ENCODE measurements around the gene ATP2B2. TPM values are rescaled to one million over a fixed set of nuclear protein-coding genes. Genes with fewer than 3 reads are reported as not detected.

ATP2B2 gene
- polyA plus RNA-seq, 2 of the 4 experiments (the other 2 are of a cell fraction): 0.03 to 0.04 TPM

GRCh38 chr3:10445561-10446175 lies 59.7 kb downstream of the ATP2B2 start:
- H3K4me1 ChIP-seq: no peaks in the 10 kb centered on the region
- H3K9me3 ChIP-seq: no peaks in the 10 kb centered on the region
- no peak overlapping the region for H3K4me3 ChIP-seq
- ChIA-PET POLR2A (no interaction called here), CTCF (interaction anchor here (0.8 to 1.3 kb wide), 3 partner anchors 18 to 100 kb away, joined by 3 to 4 read pairs (median 3); no protein-coding TSS in a partner anchor)
- 28% methylated on average over 7 of the region's 9 CpGs for WGBS (ENCODE audit: missing lambda C conversion rate)
- DNase-seq (ENCODE audit: low read depth in 1 of 2, low spot score in 1 of 2) (no peak), ATAC-seq (no peak), FAIRE-seq (no peak)
- H3K27ac ChIP-seq: no peak overlapping the region
- TF ChIP-seq, protein P1, sequence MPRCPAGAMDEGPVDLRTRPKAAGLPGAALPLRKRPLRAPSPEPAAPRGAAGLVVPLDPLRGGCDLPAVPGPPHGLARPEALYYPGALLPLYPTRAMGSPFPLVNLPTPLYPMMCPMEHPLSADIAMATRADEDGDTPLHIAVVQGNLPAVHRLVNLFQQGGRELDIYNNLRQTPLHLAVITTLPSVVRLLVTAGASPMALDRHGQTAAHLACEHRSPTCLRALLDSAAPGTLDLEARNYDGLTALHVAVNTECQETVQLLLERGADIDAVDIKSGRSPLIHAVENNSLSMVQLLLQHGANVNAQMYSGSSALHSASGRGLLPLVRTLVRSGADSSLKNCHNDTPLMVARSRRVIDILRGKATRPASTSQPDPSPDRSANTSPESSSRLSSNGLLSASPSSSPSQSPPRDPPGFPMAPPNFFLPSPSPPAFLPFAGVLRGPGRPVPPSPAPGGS (IDR thresholded peaks at IDR 0.05): no peak
- TF ChIP-seq MAX (IDR thresholded peaks at IDR 0.05): no peak
- H3K4me2 ChIP-seq: no peak overlapping the region

DNA sequence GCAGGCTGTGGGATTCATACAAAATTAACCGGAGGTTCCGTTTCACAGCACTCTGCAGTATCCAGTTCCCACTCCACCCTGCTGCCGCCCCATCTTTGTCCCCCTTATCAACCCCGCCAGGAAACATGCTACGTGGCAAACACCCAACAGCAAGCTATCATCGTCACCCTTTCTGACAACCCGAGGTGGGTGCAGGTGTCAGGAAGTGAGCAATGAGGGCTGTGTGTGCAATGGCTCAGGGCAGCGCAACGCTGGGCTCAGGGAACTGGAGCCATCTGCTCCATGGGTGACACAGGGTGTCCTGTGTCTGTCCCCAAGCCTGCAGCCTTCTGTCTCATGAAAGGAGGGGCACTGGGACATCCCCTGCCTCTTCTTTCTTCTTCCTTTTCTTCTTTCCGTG lies 60.9 kb downstream of the ATP2B2 start:
- WGBS (ENCODE audit: missing lambda C conversion rate): 47% methylated on average over 10 of the region's 10 CpGs
- Histone ChIP-seq H3K4me2 (no peak overlapping the region), H3K4me3 (no peak overlapping the region), H3K9me3 (no peaks in the 10 kb centered on the region), H3K27ac (no peak overlapping the region), H3K4me1 (no peaks in the 10 kb centered on the region)
- no peak for ATAC-seq
- CTCF ChIA-PET: no interaction called here
- FAIRE-seq: no peak
- no peak for DNase-seq (ENCODE audit: low read depth in 1 of 2, low spot score in 1 of 2)
- TF ChIP-seq HOXA7 (CRISPR knock-in tag; IDR thresholded peaks at IDR 0.05): no peak
- TF ChIP-seq PHF8 (IDR thresholded peaks at IDR 0.05; ENCODE audit: borderline replicate concordance, low read depth): no peak
- TF ChIP-seq ESRRA (IDR thresholded peaks at IDR 0.05; ENCODE audit: borderline replicate concordance, low read length): no peak
- no peak for TF ChIP-seq POLR2A (IDR thresholded peaks at IDR 0.05; ENCODE audit: low read length)
- POLR2A ChIA-PET: no interaction called here

DNA sequence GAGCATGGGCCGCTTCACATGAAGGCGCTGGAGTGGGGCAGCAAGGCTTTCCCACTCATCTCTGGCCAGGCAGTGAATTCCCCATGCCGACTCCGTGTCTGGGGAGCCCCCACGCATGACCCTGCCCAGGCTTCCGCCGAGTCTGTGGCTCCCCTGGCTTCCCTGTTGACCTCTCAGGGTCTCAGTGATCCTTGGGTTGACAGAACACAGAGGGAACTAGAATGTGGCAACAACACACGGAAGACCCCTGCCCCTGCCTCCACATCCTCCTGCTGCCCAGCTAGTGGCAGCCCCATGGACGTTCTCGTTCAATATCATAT lies 61.3 kb downstream of the ATP2B2 start:
- H3K4me3 ChIP-seq: no peak overlapping the region
- FAIRE-seq: no peak
- WGBS (ENCODE audit: missing lambda C conversion rate): 40% methylated on average over 10 of the region's 10 CpGs

More for the DNA sequence above, 61.3 kb downstream of the ATP2B2 start:
- no peak for ATAC-seq
- Histone ChIP-seq H3K9me3 (no peaks in the 10 kb centered on the region), H3K4me1 (no peaks in the 10 kb centered on the region), H3K27ac (no peak overlapping the region), H3K4me2 (no peak overlapping the region)
- TF ChIP-seq HOXA7 (CRISPR knock-in tag; IDR thresholded peaks at IDR 0.05): no peak
- TF ChIP-seq, protein P2, sequence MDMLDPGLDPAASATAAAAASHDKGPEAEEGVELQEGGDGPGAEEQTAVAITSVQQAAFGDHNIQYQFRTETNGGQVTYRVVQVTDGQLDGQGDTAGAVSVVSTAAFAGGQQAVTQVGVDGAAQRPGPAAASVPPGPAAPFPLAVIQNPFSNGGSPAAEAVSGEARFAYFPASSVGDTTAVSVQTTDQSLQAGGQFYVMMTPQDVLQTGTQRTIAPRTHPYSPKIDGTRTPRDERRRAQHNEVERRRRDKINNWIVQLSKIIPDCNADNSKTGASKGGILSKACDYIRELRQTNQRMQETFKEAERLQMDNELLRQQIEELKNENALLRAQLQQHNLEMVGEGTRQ (IDR thresholded peaks at IDR 0.05): no peak
- no peak for TF ChIP-seq RFX5 (IDR thresholded peaks at IDR 0.05)
- no peak for TF ChIP-seq MYC (IDR thresholded peaks at IDR 0.05; ENCODE audit: borderline replicate concordance, low read length)
- TF ChIP-seq JUN (IDR thresholded peaks at IDR 0.05): no peak
- TF ChIP-seq, protein P3, sequence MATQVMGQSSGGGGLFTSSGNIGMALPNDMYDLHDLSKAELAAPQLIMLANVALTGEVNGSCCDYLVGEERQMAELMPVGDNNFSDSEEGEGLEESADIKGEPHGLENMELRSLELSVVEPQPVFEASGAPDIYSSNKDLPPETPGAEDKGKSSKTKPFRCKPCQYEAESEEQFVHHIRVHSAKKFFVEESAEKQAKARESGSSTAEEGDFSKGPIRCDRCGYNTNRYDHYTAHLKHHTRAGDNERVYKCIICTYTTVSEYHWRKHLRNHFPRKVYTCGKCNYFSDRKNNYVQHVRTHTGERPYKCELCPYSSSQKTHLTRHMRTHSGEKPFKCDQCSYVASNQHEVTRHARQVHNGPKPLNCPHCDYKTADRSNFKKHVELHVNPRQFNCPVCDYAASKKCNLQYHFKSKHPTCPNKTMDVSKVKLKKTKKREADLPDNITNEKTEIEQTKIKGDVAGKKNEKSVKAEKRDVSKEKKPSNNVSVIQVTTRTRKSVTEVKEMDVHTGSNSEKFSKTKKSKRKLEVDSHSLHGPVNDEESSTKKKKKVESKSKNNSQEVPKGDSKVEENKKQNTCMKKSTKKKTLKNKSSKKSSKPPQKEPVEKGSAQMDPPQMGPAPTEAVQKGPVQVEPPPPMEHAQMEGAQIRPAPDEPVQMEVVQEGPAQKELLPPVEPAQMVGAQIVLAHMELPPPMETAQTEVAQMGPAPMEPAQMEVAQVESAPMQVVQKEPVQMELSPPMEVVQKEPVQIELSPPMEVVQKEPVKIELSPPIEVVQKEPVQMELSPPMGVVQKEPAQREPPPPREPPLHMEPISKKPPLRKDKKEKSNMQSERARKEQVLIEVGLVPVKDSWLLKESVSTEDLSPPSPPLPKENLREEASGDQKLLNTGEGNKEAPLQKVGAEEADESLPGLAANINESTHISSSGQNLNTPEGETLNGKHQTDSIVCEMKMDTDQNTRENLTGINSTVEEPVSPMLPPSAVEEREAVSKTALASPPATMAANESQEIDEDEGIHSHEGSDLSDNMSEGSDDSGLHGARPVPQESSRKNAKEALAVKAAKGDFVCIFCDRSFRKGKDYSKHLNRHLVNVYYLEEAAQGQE (IDR thresholded peaks at IDR 0.05): no peak
- no peak for TF ChIP-seq SREBF2 (IDR thresholded peaks at IDR 0.05)
- no peak for TF ChIP-seq POLR2A (IDR thresholded peaks at IDR 0.05; ENCODE audit: low read length)
- TF ChIP-seq TP53 (CRISPR knock-in tag; IDR thresholded peaks at IDR 0.05): no peak
- no peak for TF ChIP-seq HOXB5 (CRISPR knock-in tag; IDR thresholded peaks at IDR 0.05)
- no peak for DNase-seq (ENCODE audit: low read depth in 1 of 2, low spot score in 1 of 2)
- ChIA-PET CTCF (no interaction called here), POLR2A (no interaction called here)
